Gastroesophageal sphincter (tissue), 4 donors: ENCODE results near the gene B3GAT1. TPM values are rescaled to one million over a fixed set of nuclear protein-coding genes. Genes with fewer than 3 reads are reported as not detected.
"Not testable (repeated sequence)": the region's sequence is repeated elsewhere in the genome, so short reads cannot be mapped to it uniquely, and the experiment has no call there.

Experiments used
- ATAC-seq: fragments of 150-250 bp; one replicate; pipeline ENCODE4 v1.9.1; 2016; ENCODE audit warnings: mild to moderate bottlenecking, moderate library complexity
- H3K27ac ChIP-seq, 4 donors: fragments of 200-600 bp; sonication (generic) in 3 of 4; 1 replicate in 3 of 4; 2 replicates in 1 of 4; pipeline ENCODE4 v1.5.1; 2016 to 2019
- H3K27me3 ChIP-seq: fragments of 200-600 bp; sonication (generic); one replicate; pipeline ENCODE4 v1.5.1; 2019
- H3K36me3 ChIP-seq, 2 donors: fragments of 200-600 bp; sonication (generic); one replicate each; pipeline ENCODE4 v1.5.1; 2019; ENCODE audit warnings: control low read depth in 1 of 2
- H3K4me1 ChIP-seq, 3 donors: fragments of 200-600 bp; sonication (generic); 1 replicate in 2 of 3; 2 replicates in 1 of 3; pipeline ENCODE4 v1.5.1; 2016 to 2019; ENCODE audit warnings: control low read depth in 2 of 3
- H3K4me3 ChIP-seq, 2 donors: fragments of 200-600 bp; sonication (generic); one replicate each; pipeline ENCODE4 v1.5.1; 2019; ENCODE audit warnings: mild to moderate bottlenecking in 1 of 2, moderate library complexity in 1 of 2
- H3K9me3 ChIP-seq, 3 donors: fragments of 200-600 bp; sonication (generic); one replicate each; pipeline ENCODE4 v1.5.1; 2017 to 2019; ENCODE audit warnings: control low read depth in 2 of 3
- CTCF ChIP-seq, 4 experiments: fragments of 200-600 bp in 2 of 4; fragments of 450-650 bp in 2 of 4; sonication (generic) in 1 of 4; IDR thresholded peaks; one replicate each; pipeline ENCODE4 v1.5.1; 2017 to 2019; ENCODE audit warnings: antibody characterized with exemption in 4 of 4, mild to moderate bottlenecking in 2 of 4, moderate library complexity in 2 of 4
- EP300 ChIP-seq: sonication (generic); formaldehyde crosslinking; IDR thresholded peaks from one replicate; pipeline ENCODE4 v1.6.1; 2017; ENCODE audit warnings: antibody characterized with exemption, mild to moderate bottlenecking
- POLR2A ChIP-seq, 2 donors: fragments of 450-650 bp; IDR thresholded peaks; one replicate each; pipeline ENCODE4 v1.6.1; 2017; ENCODE audit warnings: antibody characterized with exemption in 2 of 2, mild to moderate bottlenecking in 2 of 2, moderate library complexity in 1 of 2
- POLR2AphosphoS5 ChIP-seq: sonication (generic); formaldehyde crosslinking; IDR thresholded peaks from one replicate; pipeline ENCODE4 v1.6.1; 2017; ENCODE audit warnings: antibody characterized with exemption
- WGBS, 2 donors: methylation state at CpG; one replicate each; pipeline ENCODE4 v1.1.5; 2018; ENCODE audit warnings: low coverage in 1 of 2; 5-methylcytosine and 5-hydroxymethylcytosine counted together
- total RNA-seq, 4 donors: library from RNA; depleted of rRNA; stranded (reverse); fragments of >200 nt; gene quantifications; one replicate each; pipeline ENCODE4 v1.1.0, GENCODE V29; 2016

B3GAT1 gene
- total RNA-seq, 4 donors from 2014 or later = 0.08 to 0.52 (median 0.29) TPM

- no peaks in the 10 kb centered on the region for H3K36me3 ChIP-seq
- no peak for ATAC-seq
- no peak for TF ChIP-seq CTCF (IDR thresholded peaks at IDR 0.05)
- TF ChIP-seq POLR2A (IDR thresholded peaks at IDR 0.05) = no peak
- TF ChIP-seq POLR2AphosphoS5 = no peak
- TF ChIP-seq EP300 = no peak
- H3K27me3 ChIP-seq = peaks cover 29% of the 10 kb centered on the region
- H3K4me1 ChIP-seq = no peaks in the 10 kb centered on the region
- H3K9me3 ChIP-seq = peaks cover 0 to 9% (median 0%) of the 10 kb centered on the region in 3 donors
- WGBS, 2 donors = 90% methylated on average over 11 of the region's 27 CpGs; no CpG with 5 or more reads in 1 of the 2 donors
- no peak overlapping the region for H3K27ac ChIP-seq
- no peak overlapping the region for H3K4me3 ChIP-seq
Measured at GRCh38 chr11:134447696-134448095, 35.7 kb upstream of the B3GAT1 start.

GRCh38 chr11:134445601-134446325 lies 33.7 kb upstream of the B3GAT1 start:
- H3K9me3 ChIP-seq = no peaks in the 10 kb centered on the region

GRCh38 chr11:134444160-134445108 lies 32.4 kb upstream of the B3GAT1 start:
- ATAC-seq, H3K27ac ChIP-seq: not testable (repeated sequence)

More at GRCh38 chr11:134445601-134446325, 33.7 kb upstream of the B3GAT1 start:
- 76 to 88% methylated on average over 6 to 8 of the region's 16 CpGs for WGBS, 2 donors
- no peak overlapping the region for H3K4me3 ChIP-seq
- H3K4me1 ChIP-seq = no peaks in the 10 kb centered on the region
- peaks cover 30% of the 10 kb centered on the region for H3K27me3 ChIP-seq
- H3K36me3 ChIP-seq = no peaks in the 10 kb centered on the region
- no peak for TF ChIP-seq CTCF (IDR thresholded peaks at IDR 0.05)
- no peak for TF ChIP-seq POLR2AphosphoS5
- no peak for TF ChIP-seq POLR2A (IDR thresholded peaks at IDR 0.05)
- no peak for TF ChIP-seq EP300
- no peak for ATAC-seq
- H3K27ac ChIP-seq = no peak overlapping the region

GRCh38 chr11:134443246-134443645 lies 31.2 kb upstream of the B3GAT1 start:
- no peaks in the 10 kb centered on the region for H3K4me1 ChIP-seq
- H3K4me3 ChIP-seq = no peak overlapping the region
- no peaks in the 10 kb centered on the region for H3K9me3 ChIP-seq
- WGBS, 2 donors = 70 to 86% methylated on average over 3 to 5 of the region's 6 CpGs
- H3K27me3 ChIP-seq = peaks cover 41% of the 10 kb centered on the region
- ATAC-seq = no peak
- no peaks in the 10 kb centered on the region for H3K36me3 ChIP-seq
- no peak overlapping the region for H3K27ac ChIP-seq
- no peak for TF ChIP-seq EP300
- no peak for TF ChIP-seq POLR2AphosphoS5
- no peak for TF ChIP-seq CTCF (IDR thresholded peaks at IDR 0.05)
- no peak for TF ChIP-seq POLR2A (IDR thresholded peaks at IDR 0.05)

More at GRCh38 chr11:134444160-134445108, 32.4 kb upstream of the B3GAT1 start:
- H3K27me3 ChIP-seq = peaks cover 31% of the 10 kb centered on the region
- H3K4me3 ChIP-seq, H3K4me1 ChIP-seq, H3K9me3 ChIP-seq, H3K36me3 ChIP-seq: not testable (repeated sequence)
- 76 to 86% methylated on average over 4 to 7 of the region's 17 CpGs for WGBS, 2 donors

- WGBS, 2 donors = 63 to 80% methylated on average over 2 of the region's 10 CpGs
- Histone ChIP-seq H3K27ac (no peak overlapping the region), H3K27me3 (peaks cover 35% of the 10 kb centered on the region), H3K4me3 (no peak overlapping the region), H3K36me3 (no peaks in the 10 kb centered on the region), H3K9me3 (no peaks in the 10 kb centered on the region), H3K4me1 (no peaks in the 10 kb centered on the region)
- no peak for ATAC-seq
- no peak for TF ChIP-seq POLR2AphosphoS5
- TF ChIP-seq CTCF (IDR thresholded peaks at IDR 0.05) = no peak
- TF ChIP-seq POLR2A (IDR thresholded peaks at IDR 0.05) = no peak
- no peak for TF ChIP-seq EP300
Measured at GRCh38 chr11:134442246-134442645, 30.2 kb upstream of the B3GAT1 start.
